Prostate gland (tissue), 2 donors: Measurements from ENCODE around the gene LRRC74B. TPM values are rescaled to one million over a fixed set of nuclear protein-coding genes. Genes with fewer than 3 reads are reported as not detected.
"Not testable (repeated sequence)": the region's sequence is repeated elsewhere in the genome, so short reads cannot be mapped to it uniquely, and the experiment has no call there.

ENCODE experiments used
- DNase-seq: peaks from one replicate; pipeline ENCODE4 v3.0.0-alpha.2; 2019; ENCODE audit warnings: low spot score
- H3K27ac ChIP-seq, 2 donors: fragments of 200-600 bp; sonication (generic); 2 replicates each; pipeline ENCODE4 v1.5.1; 2017 to 2019
- H3K27me3 ChIP-seq: fragments of 200-600 bp; sonication (generic); replicated peaks from 2 replicates; pipeline ENCODE4 v1.5.1; 2019; ENCODE audit not compliant: insufficient read depth
- H3K36me3 ChIP-seq, 2 donors: fragments of 200-600 bp; sonication (generic); 1 replicate in 1 of 2; 2 replicates in 1 of 2; pipeline versions ENCODE4 v1.5.1 to v1.8.1; 2017 to 2019
- H3K4me1 ChIP-seq: fragments of 200-600 bp; sonication (generic); replicated peaks from 2 replicates; pipeline ENCODE4 v1.5.1; 2019
- H3K4me3 ChIP-seq, 2 donors: fragments of 200-600 bp; sonication (generic); 2 replicates each; pipeline ENCODE4 v1.5.1; 2017 to 2019
- H3K9me3 ChIP-seq: fragments of 200-600 bp; sonication (generic); 2 replicates; pipeline ENCODE4 v1.5.1; 2017
- POLR2A ChIP-seq: fragments of 450-650 bp; IDR thresholded peaks from one replicate; pipeline ENCODE4 v1.6.1; 2016; ENCODE audit warnings: antibody characterized with exemption, mild to moderate bottlenecking
- POLR2AphosphoS5 ChIP-seq: sonication (generic); formaldehyde crosslinking; IDR thresholded peaks from one replicate; pipeline ENCODE4 v1.6.1; 2017; ENCODE audit warnings: antibody characterized with exemption
- WGBS: methylation state at CpG from one replicate; pipeline ENCODE4 v1.1.5; 2018; 5-methylcytosine and 5-hydroxymethylcytosine counted together
- intact Hi-C: fragments of 100-400 bp; cut with DNase I; formaldehyde crosslinking; loops from one replicate; pipeline ENCODE4 v1.14.2; 2022
- total RNA-seq, 2 donors: library from RNA; depleted of rRNA; stranded (reverse); fragments of >200 nt; gene quantifications; one replicate each; pipeline ENCODE4 v1.1.0, GENCODE V29; 2016
- TF ChIP-seq, protein P1 (sequence below), 4 experiments: fragments of 200-600 bp in 2 of 4; fragments of 450-650 bp in 2 of 4; sonication (generic) in 2 of 4; IDR thresholded peaks; 1 replicate in 3 of 4; 2 replicates in 1 of 4; pipeline ENCODE4 v1.5.1; 2016 to 2019; ENCODE audit warnings: antibody characterized with exemption in 4 of 4, mild to moderate bottlenecking in 2 of 4, moderate library complexity in 2 of 4

Gene LRRC74B
- total RNA-seq, 2 donors from 2014 or later = 0.45 TPM; not detected in 1

DNA sequence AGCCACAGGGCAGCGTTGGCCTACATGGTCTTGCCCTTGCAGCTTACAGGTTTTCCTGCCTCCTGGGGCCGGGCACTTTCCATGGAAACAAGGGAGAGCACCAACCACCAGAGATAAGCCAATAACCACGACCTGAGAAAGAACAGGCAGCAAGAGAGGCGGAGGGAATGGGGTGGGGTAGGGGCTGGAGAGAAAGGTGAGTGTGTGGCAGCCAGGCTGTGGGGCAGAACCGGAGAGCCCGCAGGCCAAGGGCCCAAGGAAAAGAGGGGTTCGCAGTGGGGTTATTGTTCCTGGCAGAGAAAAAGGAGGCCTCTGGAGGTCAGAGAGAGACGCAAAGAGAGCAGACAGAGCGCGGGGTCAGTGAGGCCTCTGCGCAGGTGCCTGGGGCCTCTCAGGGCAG is 33.2 kb downstream of the LRRC74B start:
- no peak overlapping the region for H3K4me3 ChIP-seq
- no peaks in the 10 kb centered on the region for H3K4me1 ChIP-seq
- no peaks in the 10 kb centered on the region for H3K36me3 ChIP-seq
- TF ChIP-seq, protein P1, sequence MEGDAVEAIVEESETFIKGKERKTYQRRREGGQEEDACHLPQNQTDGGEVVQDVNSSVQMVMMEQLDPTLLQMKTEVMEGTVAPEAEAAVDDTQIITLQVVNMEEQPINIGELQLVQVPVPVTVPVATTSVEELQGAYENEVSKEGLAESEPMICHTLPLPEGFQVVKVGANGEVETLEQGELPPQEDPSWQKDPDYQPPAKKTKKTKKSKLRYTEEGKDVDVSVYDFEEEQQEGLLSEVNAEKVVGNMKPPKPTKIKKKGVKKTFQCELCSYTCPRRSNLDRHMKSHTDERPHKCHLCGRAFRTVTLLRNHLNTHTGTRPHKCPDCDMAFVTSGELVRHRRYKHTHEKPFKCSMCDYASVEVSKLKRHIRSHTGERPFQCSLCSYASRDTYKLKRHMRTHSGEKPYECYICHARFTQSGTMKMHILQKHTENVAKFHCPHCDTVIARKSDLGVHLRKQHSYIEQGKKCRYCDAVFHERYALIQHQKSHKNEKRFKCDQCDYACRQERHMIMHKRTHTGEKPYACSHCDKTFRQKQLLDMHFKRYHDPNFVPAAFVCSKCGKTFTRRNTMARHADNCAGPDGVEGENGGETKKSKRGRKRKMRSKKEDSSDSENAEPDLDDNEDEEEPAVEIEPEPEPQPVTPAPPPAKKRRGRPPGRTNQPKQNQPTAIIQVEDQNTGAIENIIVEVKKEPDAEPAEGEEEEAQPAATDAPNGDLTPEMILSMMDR (IDR thresholded peaks at IDR 0.05) = no peak
- TF ChIP-seq POLR2A (no peak), POLR2AphosphoS5 (no peak)
- intact Hi-C loops = no loop called here
- 83% methylated on average over 11 of the region's 11 CpGs for WGBS
- DNase-seq = no peak
- H3K9me3 ChIP-seq = no peaks in the 10 kb centered on the region
- H3K27me3 ChIP-seq = no peaks in the 10 kb centered on the region
- no peak overlapping the region for H3K27ac ChIP-seq

DNA sequence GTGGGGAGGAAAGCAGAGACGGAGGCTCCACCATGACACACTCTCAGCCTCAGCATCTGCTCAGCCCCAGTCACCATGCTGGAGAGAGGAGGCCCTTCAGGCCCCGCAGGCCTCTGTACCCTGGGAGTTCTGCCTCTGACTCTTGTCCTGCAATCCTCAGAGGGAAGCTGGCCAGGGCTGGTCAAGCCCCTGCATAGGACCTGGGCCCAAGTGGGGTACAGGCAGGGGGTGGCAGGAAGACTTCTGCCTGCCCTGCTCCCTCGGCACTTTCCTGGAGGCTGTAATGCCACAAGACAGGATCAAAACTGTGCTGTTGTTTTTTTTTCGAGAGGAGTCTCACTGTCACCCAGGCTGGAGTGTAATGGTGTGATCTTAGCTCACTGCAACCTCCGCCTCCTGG is 33.7 kb downstream of the LRRC74B start:
- H3K4me1 ChIP-seq = no peaks in the 10 kb centered on the region
- WGBS = 88% methylated on average over 5 of the region's 5 CpGs
- no peak overlapping the region for H3K27ac ChIP-seq
- H3K27me3 ChIP-seq = no peaks in the 10 kb centered on the region
- H3K4me3 ChIP-seq = no peak overlapping the region
- no peak for DNase-seq
- TF ChIP-seq, protein P1 (IDR thresholded peaks at IDR 0.05) = no peak
- TF ChIP-seq POLR2AphosphoS5 (no peak), POLR2A (no peak)
- no peaks in the 10 kb centered on the region for H3K36me3 ChIP-seq
- intact Hi-C loops = no loop called here
- no peaks in the 10 kb centered on the region for H3K9me3 ChIP-seq

DNA sequence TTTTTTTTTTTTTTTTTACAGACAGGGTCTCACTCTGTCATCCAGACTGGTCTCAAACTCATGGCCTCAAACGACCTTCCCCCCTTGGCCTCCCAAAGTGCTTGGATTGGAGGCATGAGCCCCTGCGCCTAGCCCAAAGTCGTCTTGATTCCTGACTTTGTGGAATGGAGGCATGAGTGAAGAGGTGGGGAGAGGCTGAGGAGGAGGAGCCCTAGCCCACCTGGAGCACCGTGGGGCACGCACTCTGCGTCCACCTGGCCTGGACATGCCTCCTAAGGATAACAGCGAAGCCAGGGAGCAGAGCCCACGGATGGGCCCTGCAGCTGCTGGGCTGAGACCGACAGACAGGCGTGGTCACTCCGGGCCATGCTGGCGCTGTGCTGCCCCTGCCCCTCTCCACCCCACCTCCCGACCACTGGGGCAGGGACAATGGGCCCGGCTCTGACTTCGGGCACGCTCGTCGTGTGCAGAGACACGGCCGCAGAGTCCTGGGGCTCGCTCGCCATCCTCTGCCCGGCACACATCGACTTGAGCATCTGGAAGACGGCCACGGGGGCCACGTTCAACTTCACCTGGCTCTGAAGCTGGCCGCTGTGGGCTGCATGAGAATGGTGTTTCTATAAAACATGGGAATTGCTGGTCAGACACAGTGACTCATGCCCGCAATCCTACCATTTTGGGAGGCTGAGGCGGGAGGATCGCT is 34.8 kb downstream of the LRRC74B start:
- no peaks in the 10 kb centered on the region for H3K9me3 ChIP-seq
- H3K36me3 ChIP-seq = no peaks in the 10 kb centered on the region
- no peak for DNase-seq
- H3K27me3 ChIP-seq = no peaks in the 10 kb centered on the region
- H3K27ac ChIP-seq = no peak overlapping the region
- H3K4me3 ChIP-seq = no peak overlapping the region
- H3K4me1 ChIP-seq = no peaks in the 10 kb centered on the region
- intact Hi-C loops = no loop called here
- WGBS = 87% methylated on average over 31 of the region's 31 CpGs
- TF ChIP-seq, protein P1 (IDR thresholded peaks at IDR 0.05) = no peak
- TF ChIP-seq POLR2A (no peak), POLR2AphosphoS5 (no peak)

DNA sequence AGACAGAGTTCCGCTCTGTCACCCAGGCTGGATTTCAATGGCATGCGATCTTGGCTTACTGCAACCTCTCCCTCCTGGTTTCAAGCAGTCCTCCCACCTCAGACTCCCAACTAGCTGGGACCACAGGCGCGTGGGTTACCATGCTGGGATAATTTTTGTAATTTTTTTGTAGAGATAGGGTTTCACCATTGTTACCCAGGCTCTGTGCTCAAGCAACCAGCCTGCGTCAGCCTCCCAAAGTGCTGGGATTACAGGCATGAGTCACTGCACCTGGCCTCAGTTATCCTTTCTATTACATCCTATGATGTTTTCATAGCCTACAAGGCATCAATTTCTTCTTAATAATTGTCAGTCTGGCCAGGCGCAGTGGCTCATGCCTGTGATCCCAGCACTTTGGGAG is 36.5 kb downstream of the LRRC74B start:
- intact Hi-C loops = no loop called here
- H3K36me3 ChIP-seq = no peaks in the 10 kb centered on the region
- DNase-seq = no peak
- no peaks in the 10 kb centered on the region for H3K4me1 ChIP-seq
- no peaks in the 10 kb centered on the region for H3K27me3 ChIP-seq
- TF ChIP-seq POLR2AphosphoS5 (no peak), POLR2A (no peak)
- TF ChIP-seq, protein P1 (IDR thresholded peaks at IDR 0.05) = no peak
- H3K27ac ChIP-seq = no peak overlapping the region
- H3K9me3 ChIP-seq = no peaks in the 10 kb centered on the region
- WGBS = 88% methylated on average over 6 of the region's 6 CpGs
- no peak overlapping the region for H3K4me3 ChIP-seq

GRCh38 chr22:21087119-21087518 is 41.4 kb downstream of the LRRC74B start:
- no peak overlapping the region for H3K27ac ChIP-seq
- H3K36me3 ChIP-seq = no peaks in the 10 kb centered on the region
- no peak for DNase-seq
- no peaks in the 10 kb centered on the region for H3K27me3 ChIP-seq
- no peak for TF ChIP-seq POLR2AphosphoS5
- TF ChIP-seq, protein P1 (IDR thresholded peaks at IDR 0.05) = no peak
- TF ChIP-seq POLR2A = no peak
- no peaks in the 10 kb centered on the region for H3K9me3 ChIP-seq
- intact Hi-C loops = no loop called here
- no peak overlapping the region for H3K4me3 ChIP-seq
- H3K4me1 ChIP-seq = no peaks in the 10 kb centered on the region
- WGBS = 89% methylated on average over 5 of the region's 5 CpGs

DNA sequence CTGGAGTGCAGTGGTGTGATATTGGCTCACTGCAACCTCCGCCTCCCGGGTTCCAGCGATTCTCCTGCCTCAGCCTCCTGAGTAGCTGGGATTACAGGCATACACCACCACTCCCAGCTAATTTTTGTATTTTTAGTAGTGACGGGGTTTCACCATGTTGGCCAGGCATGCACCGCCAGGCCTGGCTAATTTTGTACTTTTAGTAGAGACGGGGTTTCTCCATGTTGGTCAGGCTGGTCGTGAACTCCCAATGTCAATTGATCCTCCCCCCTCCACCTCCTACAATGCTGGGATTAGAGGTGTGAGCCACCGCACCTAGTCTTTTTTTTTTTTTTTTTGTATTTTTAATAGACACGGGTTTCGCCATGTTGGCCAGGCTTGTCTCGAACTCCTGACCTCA is 42.2 kb downstream of the LRRC74B start:
- H3K27me3 ChIP-seq, H3K9me3 ChIP-seq, intact Hi-C loops, DNase-seq, H3K4me3 ChIP-seq, H3K27ac ChIP-seq, H3K4me1 ChIP-seq, H3K36me3 ChIP-seq: not testable (repeated sequence)
- WGBS = 91% methylated on average over 11 of the region's 11 CpGs

- H3K27ac ChIP-seq, DNase-seq, H3K9me3 ChIP-seq, intact Hi-C loops, H3K36me3 ChIP-seq, H3K4me3 ChIP-seq, H3K4me1 ChIP-seq, H3K27me3 ChIP-seq: not testable (repeated sequence)
- 90% methylated on average over 11 of the region's 11 CpGs for WGBS
Measured at GRCh38 chr22:21091220-21091619, 45.5 kb downstream of the LRRC74B start.
